Brain microvascular endothelial cell (primary cell): ENCODE measurements around the gene SLC38A2.

Experiments used
- DNase-seq: peaks from one replicate; pipeline ENCODE4 v3.0.0-alpha.2; 2020
- H3K27ac ChIP-seq: fragments of 250-450 bp; sonication (Bioruptor Pico); 2 replicates; pipeline ENCODE4 v1.5.1; 2020; ENCODE audit warnings: mild to moderate bottlenecking, moderate library complexity
- H3K27me3 ChIP-seq: fragments of 250-450 bp; sonication (Bioruptor Pico); replicated peaks from 2 replicates; pipeline ENCODE4 v1.5.1; 2020; ENCODE audit warnings: mild to moderate bottlenecking
- H3K36me3 ChIP-seq: fragments of 250-450 bp; sonication (Bioruptor Pico); replicated peaks from 2 replicates; pipeline ENCODE4 v1.5.1; 2020; ENCODE audit warnings: mild to moderate bottlenecking
- H3K4me3 ChIP-seq: 2 replicates; pipeline ENCODE4 v1.5.1; 2011; ENCODE audit warnings: low read depth, mild to moderate bottlenecking, control low read depth, low read length, moderate library complexity
- in situ Hi-C: cut with HindIII; loops from 2 replicates; pipeline ENCODE4 v1.10.0; 2017; ENCODE audit warnings: low sequenced_read_pairs, low pct_ligation_motif_present
- TF ChIP-seq, protein P1 (sequence below): IDR thresholded peaks from 2 replicates; pipeline ENCODE4 v1.5.1; 2011; ENCODE audit warnings: low read depth, mild to moderate bottlenecking, moderate library complexity, low read length, control low read depth, inconsistent platforms; ENCODE audit errors: missing control alignments

SLC38A2 gene

GRCh38 chr12:46382408-46382963 lies 9.9 kb upstream of the SLC38A2 start:
- Histone ChIP-seq H3K27me3 (no peaks in the 10 kb centered on the region), H3K4me3 (peak overlapping the region; percentile 61), H3K36me3 (no peaks in the 10 kb centered on the region), H3K27ac (peak overlapping the region; percentile 97)
- in situ Hi-C loops, result no loop called here
- TF ChIP-seq, protein P1, sequence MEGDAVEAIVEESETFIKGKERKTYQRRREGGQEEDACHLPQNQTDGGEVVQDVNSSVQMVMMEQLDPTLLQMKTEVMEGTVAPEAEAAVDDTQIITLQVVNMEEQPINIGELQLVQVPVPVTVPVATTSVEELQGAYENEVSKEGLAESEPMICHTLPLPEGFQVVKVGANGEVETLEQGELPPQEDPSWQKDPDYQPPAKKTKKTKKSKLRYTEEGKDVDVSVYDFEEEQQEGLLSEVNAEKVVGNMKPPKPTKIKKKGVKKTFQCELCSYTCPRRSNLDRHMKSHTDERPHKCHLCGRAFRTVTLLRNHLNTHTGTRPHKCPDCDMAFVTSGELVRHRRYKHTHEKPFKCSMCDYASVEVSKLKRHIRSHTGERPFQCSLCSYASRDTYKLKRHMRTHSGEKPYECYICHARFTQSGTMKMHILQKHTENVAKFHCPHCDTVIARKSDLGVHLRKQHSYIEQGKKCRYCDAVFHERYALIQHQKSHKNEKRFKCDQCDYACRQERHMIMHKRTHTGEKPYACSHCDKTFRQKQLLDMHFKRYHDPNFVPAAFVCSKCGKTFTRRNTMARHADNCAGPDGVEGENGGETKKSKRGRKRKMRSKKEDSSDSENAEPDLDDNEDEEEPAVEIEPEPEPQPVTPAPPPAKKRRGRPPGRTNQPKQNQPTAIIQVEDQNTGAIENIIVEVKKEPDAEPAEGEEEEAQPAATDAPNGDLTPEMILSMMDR, result no peak
- no peak for DNase-seq

- TF ChIP-seq, protein P1, result no peak
- no peak overlapping the region for H3K27ac ChIP-seq
- no peaks in the 10 kb centered on the region for H3K27me3 ChIP-seq
- in situ Hi-C loops, result no loop called here
- no peak overlapping the region for H3K4me3 ChIP-seq
- DNase-seq, result no peak
- H3K36me3 ChIP-seq, result no peaks in the 10 kb centered on the region
Observed at GRCh38 chr12:46380881-46381280, 8.3 kb upstream of the SLC38A2 start.

- in situ Hi-C loops, result no loop called here
- H3K4me3 ChIP-seq, result no peak overlapping the region
- H3K36me3 ChIP-seq, result no peaks in the 10 kb centered on the region
- no peak overlapping the region for H3K27ac ChIP-seq
- no peak for DNase-seq
- H3K27me3 ChIP-seq, result no peaks in the 10 kb centered on the region
- TF ChIP-seq, protein P1, result no peak
Observed at GRCh38 chr12:46380022-46380796, 7.6 kb upstream of the SLC38A2 start.

DNA sequence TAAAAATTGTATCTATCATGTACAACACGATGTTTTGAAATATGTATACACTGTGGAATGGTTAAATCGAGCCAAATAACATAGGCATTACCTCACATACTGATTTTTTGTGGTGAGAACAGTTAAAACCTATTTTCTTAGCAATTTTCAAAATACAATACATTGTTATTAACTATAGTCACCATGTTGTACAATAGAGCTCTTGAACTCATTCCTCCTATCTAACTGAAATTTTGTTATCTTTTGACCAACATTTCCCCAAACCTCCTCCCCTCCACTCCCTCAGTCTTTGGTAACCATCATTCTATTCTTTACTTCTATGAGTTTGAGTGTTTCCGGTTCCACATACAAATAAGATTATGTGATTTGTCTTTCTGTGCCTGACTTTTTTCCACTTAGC lies 6.8 kb upstream of the SLC38A2 start:
- H3K4me3 ChIP-seq, result no peak overlapping the region
- in situ Hi-C loops, result no loop called here
- H3K27ac ChIP-seq, result no peak overlapping the region
- no peaks in the 10 kb centered on the region for H3K36me3 ChIP-seq
- TF ChIP-seq, protein P1, result no peak
- H3K27me3 ChIP-seq, result no peaks in the 10 kb centered on the region
- no peak for DNase-seq

GRCh38 chr12:46378530-46378929 lies 6.0 kb upstream of the SLC38A2 start:
- no peak for DNase-seq
- TF ChIP-seq, protein P1, result no peak
- Histone ChIP-seq H3K27me3 (no peaks in the 10 kb centered on the region), H3K36me3 (no peaks in the 10 kb centered on the region), H3K4me3 (no peak overlapping the region), H3K27ac (no peak overlapping the region)
- in situ Hi-C loops, result no loop called here
